B cell (primary cell): Measurements from ENCODE around the gene CTCFL. TPM values are rescaled to one million over a fixed set of nuclear protein-coding genes. Genes with fewer than 3 reads are reported as not detected.

ENCODE experiments used
- ATAC-seq: fragments of 200-7000 bp; cut with Tn5 transposase; one replicate; pipeline ENCODE4 v1.10.0; 2021; ENCODE audit warnings: low read depth, mild to moderate bottlenecking, moderate number of reproducible peaks, moderate library complexity
- CTCF ChIA-PET: fragments of 350-600 bp; sonication (Branson Sonifier 250); formaldehyde crosslinking; loops from one replicate; lab custom pipeline; 2021; ENCODE audit warnings: antibody characterized with exemption, inconsistent platforms; lab: Charles Lee
- POLR2A ChIA-PET: fragments of 350-600 bp; sonication (Branson Sonifier 250); formaldehyde crosslinking; loops from one replicate; lab custom pipeline; 2021; ENCODE audit warnings: antibody characterized with exemption; lab: Charles Lee
- DNase-seq: peaks from one replicate; pipeline ENCODE4 v3.0.0; 2013
- H2AFZ ChIP-seq: 2 replicates; pipeline ENCODE4 v1.6.1; 2012; ENCODE audit warnings: mild to moderate bottlenecking, low read depth, low read length; ENCODE audit not compliant: insufficient read depth, poor library complexity, severe bottlenecking
- H3K27ac ChIP-seq, 2 donors: 1 replicate in 1 of 2; 2 replicates in 1 of 2; pipeline ENCODE4 v1.5.1; 2012 to 2013; ENCODE audit warnings: low read length in 2 of 2, mild to moderate bottlenecking in 2 of 2, moderate library complexity in 1 of 2
- H3K27me3 ChIP-seq, 4 experiments: fragments of 200-600 bp in 1 of 4; sonication (generic) in 1 of 4; replicated peaks in 1 of 4; 1 replicate in 2 of 4; 2 replicates in 2 of 4; pipeline versions ENCODE4 v1.6.1 to v1.7.0; 2013 to 2016; ENCODE audit warnings: low read length in 3 of 4, mild to moderate bottlenecking in 2 of 4, mixed read lengths in 1 of 4, moderate library complexity in 1 of 4; ENCODE audit not compliant: insufficient read depth in 4 of 4, control insufficient read depth in 3 of 4; ENCODE audit errors: control extremely low read depth in 1 of 4
- H3K36me3 ChIP-seq, 2 experiments: replicated peaks in 1 of 2; 1 replicate in 1 of 2; 2 replicates in 1 of 2; pipeline versions ENCODE4 v1.6.1 to v1.7.1; 2013; ENCODE audit warnings: low read length in 1 of 2; ENCODE audit not compliant: insufficient read depth in 2 of 2, control insufficient read depth in 1 of 2; ENCODE audit errors: control extremely low read depth in 1 of 2, extremely low read depth in 1 of 2
- H3K4me1 ChIP-seq, 2 donors: fragments of 200-600 bp in 1 of 2; sonication (generic) in 1 of 2; 1 replicate in 1 of 2; 2 replicates in 1 of 2; pipeline versions ENCODE4 v1.5.1 to v1.6.1; 2013 to 2017; ENCODE audit warnings: low read length in 2 of 2; ENCODE audit not compliant: control insufficient read depth in 2 of 2, insufficient read depth in 2 of 2
- H3K4me2 ChIP-seq: replicated peaks from 2 replicates; pipeline ENCODE3; 2012; ENCODE audit warnings: mild to moderate bottlenecking, low read depth, low read length; ENCODE audit not compliant: poor library complexity, severe bottlenecking
- H3K4me3 ChIP-seq, 5 experiments: fragments of 200-600 bp in 1 of 5; sonication (generic) in 1 of 5; 1 replicate in 3 of 5; 2 replicates in 2 of 5; pipeline versions ENCODE4 v1.5.1 to v1.7.0; 2011 to 2016; ENCODE audit warnings: low read length in 4 of 5, mild to moderate bottlenecking in 4 of 5, low read depth in 2 of 5, control low read depth in 1 of 5, moderate library complexity in 1 of 5; ENCODE audit not compliant: insufficient read depth in 1 of 5; ENCODE audit errors: control extremely low read depth in 1 of 5, extremely low read depth in 1 of 5
- H3K79me2 ChIP-seq: fragments of 200-600 bp; sonication (generic); one replicate; pipeline ENCODE4 v1.6.0; 2016; ENCODE audit warnings: low read length; ENCODE audit not compliant: control insufficient read depth, insufficient read depth
- H3K9ac ChIP-seq: fragments of 200-600 bp; sonication (generic); 2 replicates; pipeline ENCODE4 v1.6.1; 2017; ENCODE audit warnings: mild to moderate bottlenecking, low read length, moderate library complexity
- H3K9me3 ChIP-seq, 3 donors: one replicate each; pipeline versions ENCODE4 v1.6.1 to v1.7.1; 2013; ENCODE audit warnings: low read length in 2 of 3; ENCODE audit not compliant: control insufficient read depth in 2 of 3, insufficient read depth in 1 of 3; ENCODE audit errors: control extremely low read depth in 1 of 3
- H4K20me1 ChIP-seq: 2 replicates; pipeline ENCODE4 v1.6.0; 2012; ENCODE audit warnings: mild to moderate bottlenecking, low read length; ENCODE audit not compliant: insufficient read depth, control insufficient read depth, poor library complexity, severe bottlenecking
- H3K27ac Mint-ChIP-seq: one replicate; pipeline ENCODE4 v1.8.0; 2021; ENCODE audit warnings: mixed read lengths
- H3K27me3 Mint-ChIP-seq: one replicate; pipeline ENCODE4 v1.8.0; 2021; ENCODE audit warnings: mixed read lengths
- H3K4me1 Mint-ChIP-seq: one replicate; pipeline ENCODE4 v1.8.0; 2021; ENCODE audit warnings: mixed read lengths
- H3K4me3 Mint-ChIP-seq: one replicate; pipeline ENCODE4 v1.8.0; 2021; ENCODE audit warnings: mixed read lengths
- H3K9me3 Mint-ChIP-seq: one replicate; pipeline ENCODE4 v1.8.0; 2022; ENCODE audit warnings: mixed read lengths; ENCODE audit not compliant: insufficient read depth
- CTCF ChIP-seq: fragments of 200-600 bp; IDR thresholded peaks from one replicate; pipeline ENCODE4 v1.8.0; 2022; ENCODE audit warnings: antibody characterized with exemption, mild to moderate bottlenecking
- EZH2 ChIP-seq: IDR thresholded peaks from 2 replicates; pipeline ENCODE4 v1.6.1; 2012; ENCODE audit warnings: borderline replicate concordance, low read depth, mild to moderate bottlenecking, moderate library complexity, low read length; ENCODE audit not compliant: insufficient read depth, poor library complexity, severe bottlenecking
- WGBS: methylation state at CpG from one replicate; pipeline ENCODE4 v1.1.5; 2013; ENCODE audit warnings: missing lambda C conversion rate; ENCODE audit not compliant: insufficient coverage; 5-methylcytosine and 5-hydroxymethylcytosine counted together
- intact Hi-C: fragments of 100-400 bp; cut with micrococcal nuclease; formaldehyde crosslinking; loops from one replicate; pipeline ENCODE4 v1.10.0; 2022
- polyA plus RNA-seq: library from polyadenylated mRNA; depleted of rRNA; stranded (reverse); fragments of >200 nt; gene quantifications from 2 replicates; pipeline ENCODE4 v1.2.3, GENCODE V29; 2012
- total RNA-seq, 2 donors: library from RNA; stranded (reverse); fragments of 120-200 nt in 1 of 2; gene quantifications; 1 replicate in 1 of 2; 2 replicates in 1 of 2; pipeline versions ENCODE4 v1.2.3 to v1.2.4, GENCODE V29; 2013 to 2022

The CTCFL gene
- total and polyA plus RNA-seq, 2 donors (not counting 1 experiment from before 2014, with no cell fraction given): not detected

GRCh38 chr20:57469418-57470211 lies 55.3 kb downstream of the CTCFL start:
- CTCF ChIA-PET: interaction anchor here (0.8 to 1.9 kb wide), 12 partner anchors 12 to 88 kb away, joined by 3 to 7 read pairs (median 4); no protein-coding TSS in a partner anchor
- intact Hi-C loops: loop anchor here (10.0 kb wide), 1 partner anchor 835 kb away; the partner anchor contains the start of gene RAB22A
- H3K4me3 Mint-ChIP-seq: peak overlapping the region; percentile 69
- H3K36me3 ChIP-seq: no peaks in the 10 kb centered on the region
- H3K4me1 Mint-ChIP-seq: peaks cover 55% of the 10 kb centered on the region
- ATAC-seq (peak; percentile 52), DNase-seq (peak; percentile 45)
- no peak overlapping the region for H3K27ac ChIP-seq
- no peaks in the 10 kb centered on the region for H3K79me2 ChIP-seq
- WGBS: 71% methylated on average over 9 of the region's 17 CpGs
- peaks cover 0 to 12% (median 0%) of the 10 kb centered on the region in 3 donors for H3K9me3 ChIP-seq
- peaks cover 37 to 53% of the 10 kb centered on the region in 2 donors for H3K4me1 ChIP-seq
- TF ChIP-seq EZH2: no peak
- TF ChIP-seq CTCF: no peak
- H3K27me3 ChIP-seq: no peaks in the 10 kb centered on the region
- POLR2A ChIA-PET: interaction anchor here (0.6 to 0.7 kb wide), 2 partner anchors 37 to 251 kb away, joined by 7 to 8 read pairs; no protein-coding TSS in a partner anchor
- H3K9me3 Mint-ChIP-seq: no peaks in the 10 kb centered on the region
- peak overlapping the region in 1 of 5 experiments; percentile 19 for H3K4me3 ChIP-seq
- no peak overlapping the region for H3K9ac ChIP-seq
- no peak overlapping the region for H2AFZ ChIP-seq
- H3K27ac Mint-ChIP-seq: no peak overlapping the region
- H3K4me2 ChIP-seq: peak overlapping the region; percentile 55
- H4K20me1 ChIP-seq: no peaks in the 10 kb centered on the region
- peaks cover 10% of the 10 kb centered on the region for H3K27me3 Mint-ChIP-seq
